OCI-LY7 (cell line): ENCODE data around the gene SLC10A7.

ENCODE experiments used
- EZH2phosphoT487 ChIP-seq: fragments of 200-600 bp; sonication (generic); IDR thresholded peaks from 2 replicates; pipeline ENCODE4 v1.6.1; 2018; ENCODE audit warnings: low read depth, borderline replicate concordance, mild to moderate bottlenecking, mixed run types, antibody characterized with exemption, low read length, moderate library complexity, mixed read lengths
- TF ChIP-seq, protein P1 (sequence below): fragments of 200-600 bp; sonication (generic); conservative IDR thresholded peaks from 2 replicates; pipeline ENCODE4 v1.5.1; 2014; ENCODE audit warnings: mild to moderate bottlenecking, antibody characterized with exemption, low read length, moderate library complexity, mixed read lengths

DNA sequence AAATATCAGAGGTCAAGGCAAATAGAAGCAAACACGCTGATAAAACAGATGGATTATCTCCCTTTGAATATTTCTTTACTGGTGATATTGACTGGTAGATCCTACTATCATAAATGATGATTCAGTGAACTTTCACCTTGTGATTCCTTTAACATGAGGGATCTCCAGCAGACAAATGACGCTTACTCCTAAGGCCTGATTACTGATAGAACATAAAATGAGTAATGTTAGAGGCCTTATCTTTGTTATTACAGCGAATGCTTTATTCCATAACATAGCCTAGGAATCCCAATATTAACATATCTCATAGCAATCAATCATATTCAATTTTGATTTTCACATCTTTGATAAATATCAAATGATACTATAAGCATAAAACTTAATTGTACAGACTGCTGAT lies 152.3 kb downstream of the SLC10A7 start:
- TF ChIP-seq, protein P1, sequence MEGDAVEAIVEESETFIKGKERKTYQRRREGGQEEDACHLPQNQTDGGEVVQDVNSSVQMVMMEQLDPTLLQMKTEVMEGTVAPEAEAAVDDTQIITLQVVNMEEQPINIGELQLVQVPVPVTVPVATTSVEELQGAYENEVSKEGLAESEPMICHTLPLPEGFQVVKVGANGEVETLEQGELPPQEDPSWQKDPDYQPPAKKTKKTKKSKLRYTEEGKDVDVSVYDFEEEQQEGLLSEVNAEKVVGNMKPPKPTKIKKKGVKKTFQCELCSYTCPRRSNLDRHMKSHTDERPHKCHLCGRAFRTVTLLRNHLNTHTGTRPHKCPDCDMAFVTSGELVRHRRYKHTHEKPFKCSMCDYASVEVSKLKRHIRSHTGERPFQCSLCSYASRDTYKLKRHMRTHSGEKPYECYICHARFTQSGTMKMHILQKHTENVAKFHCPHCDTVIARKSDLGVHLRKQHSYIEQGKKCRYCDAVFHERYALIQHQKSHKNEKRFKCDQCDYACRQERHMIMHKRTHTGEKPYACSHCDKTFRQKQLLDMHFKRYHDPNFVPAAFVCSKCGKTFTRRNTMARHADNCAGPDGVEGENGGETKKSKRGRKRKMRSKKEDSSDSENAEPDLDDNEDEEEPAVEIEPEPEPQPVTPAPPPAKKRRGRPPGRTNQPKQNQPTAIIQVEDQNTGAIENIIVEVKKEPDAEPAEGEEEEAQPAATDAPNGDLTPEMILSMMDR, result no peak
- no peak for TF ChIP-seq EZH2phosphoT487
